PFSK-1 (cell line): Measurements from ENCODE around the gene DR1.

Source experiments
- POLR2AphosphoS5 ChIP-seq: IDR thresholded peaks from 2 replicates; pipeline ENCODE4 v1.6.1; 2012; ENCODE audit warnings: low read depth, mild to moderate bottlenecking, control low read depth, low read length, moderate library complexity
- REST ChIP-seq, 2 experiments: IDR thresholded peaks; 2 replicates each; pipeline versions ENCODE4 v1.6.1 to v1.8.0; 2011 to 2012; ENCODE audit warnings: low read depth in 2 of 2, low read length in 2 of 2, control low read depth in 1 of 2, inconsistent platforms in 1 of 2, mild to moderate bottlenecking in 1 of 2, moderate library complexity in 1 of 2; ENCODE audit not compliant: insufficient read depth in 1 of 2

DNA sequence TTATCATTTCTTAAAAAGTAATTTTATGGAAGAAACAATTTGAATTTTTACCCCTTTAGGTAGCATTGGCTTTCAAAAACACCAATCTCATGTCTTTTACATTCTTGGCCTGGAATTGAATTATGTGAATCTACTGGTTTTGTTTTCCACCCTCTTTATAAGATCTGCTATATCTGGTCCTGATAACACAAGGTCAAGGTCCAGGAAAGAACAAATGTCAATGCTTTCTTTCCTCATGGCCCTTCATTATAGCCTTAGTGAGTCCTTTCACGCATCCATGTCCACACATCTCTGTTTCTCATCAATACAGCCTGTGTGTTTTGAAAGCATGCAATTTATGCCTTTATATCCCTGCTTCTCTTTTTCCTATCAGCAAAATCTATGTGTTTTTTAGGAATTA is 24.0 kb upstream of the DR1 start:
- TF ChIP-seq POLR2AphosphoS5 (no peak), REST (IDR thresholded peaks at IDR 0.05; ENCODE audit: insufficient read depth in 1 of 2, low read depth in 2 of 2, low read length in 2 of 2) (no peak)
